ENCODE results near the gene QARS1.

QARS1 gene

DNA sequence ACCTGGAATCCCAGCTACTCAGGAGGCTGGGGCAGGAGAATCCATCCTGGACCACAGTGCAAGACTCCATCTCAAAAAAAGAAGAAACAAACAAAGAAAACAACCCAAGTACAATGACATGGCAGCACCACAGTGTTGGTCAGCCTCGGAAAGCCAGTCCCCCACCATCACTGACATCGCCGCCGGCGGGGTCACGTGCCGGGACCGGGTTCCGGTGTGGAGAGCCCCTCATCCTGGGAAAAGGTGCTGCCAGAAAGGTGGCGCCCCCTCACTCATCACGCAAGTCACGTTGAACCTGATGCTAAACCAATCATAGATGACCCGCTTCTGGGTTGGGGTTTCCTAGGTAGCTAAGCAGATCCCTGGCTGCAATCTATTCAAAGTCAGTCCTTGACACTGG is 28.4 kb downstream of the QARS1 start:
- H3K9me2 ChIP-seq (replicated peaks; ENCODE audit: low read depth, low read length): no peaks in the 10 kb centered on the region
- peaks cover 72% of the 10 kb centered on the region for H3K36me3 ChIP-seq (ENCODE audit: insufficient read depth, low read length)
- no peaks in the 10 kb centered on the region for H3K4me1 ChIP-seq (ENCODE audit: insufficient read depth, low read length, poor library complexity, severe bottlenecking)
- no peak overlapping the region for H3K4me3 ChIP-seq (ENCODE audit: low read length, poor library complexity, severe bottlenecking)
- H3K27me3 ChIP-seq (ENCODE audit: insufficient read depth, low read length, poor library complexity, severe bottlenecking): no peaks in the 10 kb centered on the region
- no peak overlapping the region for H3K4me2 ChIP-seq (ENCODE audit: low read depth, low read length, poor library complexity, severe bottlenecking)
- H2AFZ ChIP-seq (ENCODE audit: low read length): no peak overlapping the region
- peaks cover 17% of the 10 kb centered on the region for H4K20me1 ChIP-seq (ENCODE audit: insufficient read depth, low read length, poor library complexity, severe bottlenecking)
- no peak for TF ChIP-seq EZH2phosphoT487 (IDR thresholded peaks at IDR 0.05; ENCODE audit: borderline replicate concordance)
- TF ChIP-seq, protein P1, sequence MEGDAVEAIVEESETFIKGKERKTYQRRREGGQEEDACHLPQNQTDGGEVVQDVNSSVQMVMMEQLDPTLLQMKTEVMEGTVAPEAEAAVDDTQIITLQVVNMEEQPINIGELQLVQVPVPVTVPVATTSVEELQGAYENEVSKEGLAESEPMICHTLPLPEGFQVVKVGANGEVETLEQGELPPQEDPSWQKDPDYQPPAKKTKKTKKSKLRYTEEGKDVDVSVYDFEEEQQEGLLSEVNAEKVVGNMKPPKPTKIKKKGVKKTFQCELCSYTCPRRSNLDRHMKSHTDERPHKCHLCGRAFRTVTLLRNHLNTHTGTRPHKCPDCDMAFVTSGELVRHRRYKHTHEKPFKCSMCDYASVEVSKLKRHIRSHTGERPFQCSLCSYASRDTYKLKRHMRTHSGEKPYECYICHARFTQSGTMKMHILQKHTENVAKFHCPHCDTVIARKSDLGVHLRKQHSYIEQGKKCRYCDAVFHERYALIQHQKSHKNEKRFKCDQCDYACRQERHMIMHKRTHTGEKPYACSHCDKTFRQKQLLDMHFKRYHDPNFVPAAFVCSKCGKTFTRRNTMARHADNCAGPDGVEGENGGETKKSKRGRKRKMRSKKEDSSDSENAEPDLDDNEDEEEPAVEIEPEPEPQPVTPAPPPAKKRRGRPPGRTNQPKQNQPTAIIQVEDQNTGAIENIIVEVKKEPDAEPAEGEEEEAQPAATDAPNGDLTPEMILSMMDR (conservative IDR thresholded peaks at IDR 0.05; ENCODE audit: low read length): no peak
- H3K9ac ChIP-seq (ENCODE audit: low read depth, low read length, poor library complexity, severe bottlenecking): no peak overlapping the region
- H3K9me3 ChIP-seq (ENCODE audit: insufficient read depth, low read depth, low read length): no peaks in the 10 kb centered on the region
- peaks cover 34% of the 10 kb centered on the region for H3K79me2 ChIP-seq (ENCODE audit: insufficient read depth, low read length)
- no peaks in the 10 kb centered on the region for H3F3A ChIP-seq (ENCODE audit: low read depth)

DNA sequence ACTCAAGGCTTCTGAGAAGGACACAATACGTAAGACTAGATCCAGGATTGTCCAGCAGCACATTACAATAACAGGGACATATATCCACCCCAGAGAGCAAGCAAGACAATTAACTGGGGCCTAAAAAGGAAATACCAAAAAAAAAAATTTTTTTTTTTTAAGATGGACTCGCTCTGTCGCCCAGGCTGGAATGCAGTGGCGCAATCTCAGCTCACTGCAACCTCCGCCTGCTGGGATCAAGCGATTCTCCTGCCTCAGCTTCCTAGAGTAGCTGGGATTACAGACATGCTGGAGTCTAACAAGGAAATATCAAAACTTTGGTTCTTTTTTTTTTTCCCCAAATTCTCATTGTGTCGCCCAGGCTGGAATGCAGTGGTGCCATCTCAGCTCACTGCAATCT is 46.5 kb downstream of the QARS1 start:
- Histone ChIP-seq H3K9me3 (ENCODE audit: insufficient read depth, low read depth, low read length) (no peaks in the 10 kb centered on the region), H3K27me3 (ENCODE audit: insufficient read depth, low read length, poor library complexity, severe bottlenecking) (no peaks in the 10 kb centered on the region), H3K4me2 (ENCODE audit: low read depth, low read length, poor library complexity, severe bottlenecking) (no peak overlapping the region), H3K79me2 (ENCODE audit: insufficient read depth, low read length) (no peaks in the 10 kb centered on the region), H3K4me3 (ENCODE audit: low read length, poor library complexity, severe bottlenecking) (no peak overlapping the region), H4K20me1 (ENCODE audit: insufficient read depth, low read length, poor library complexity, severe bottlenecking) (peaks cover 3% of the 10 kb centered on the region), H3K9me2 (replicated peaks; ENCODE audit: low read depth, low read length) (no peaks in the 10 kb centered on the region), H3K9ac (ENCODE audit: low read depth, low read length, poor library complexity, severe bottlenecking) (no peak overlapping the region), H3K4me1 (ENCODE audit: insufficient read depth, low read length, poor library complexity, severe bottlenecking) (no peaks in the 10 kb centered on the region), H3K36me3 (ENCODE audit: insufficient read depth, low read length) (peaks cover 60% of the 10 kb centered on the region), H2AFZ (ENCODE audit: low read length) (no peak overlapping the region), H3F3A (ENCODE audit: low read depth) (no peaks in the 10 kb centered on the region)
- TF ChIP-seq, protein P1 (conservative IDR thresholded peaks at IDR 0.05; ENCODE audit: low read length): no peak
- TF ChIP-seq EZH2phosphoT487 (IDR thresholded peaks at IDR 0.05; ENCODE audit: borderline replicate concordance): no peak

DNA sequence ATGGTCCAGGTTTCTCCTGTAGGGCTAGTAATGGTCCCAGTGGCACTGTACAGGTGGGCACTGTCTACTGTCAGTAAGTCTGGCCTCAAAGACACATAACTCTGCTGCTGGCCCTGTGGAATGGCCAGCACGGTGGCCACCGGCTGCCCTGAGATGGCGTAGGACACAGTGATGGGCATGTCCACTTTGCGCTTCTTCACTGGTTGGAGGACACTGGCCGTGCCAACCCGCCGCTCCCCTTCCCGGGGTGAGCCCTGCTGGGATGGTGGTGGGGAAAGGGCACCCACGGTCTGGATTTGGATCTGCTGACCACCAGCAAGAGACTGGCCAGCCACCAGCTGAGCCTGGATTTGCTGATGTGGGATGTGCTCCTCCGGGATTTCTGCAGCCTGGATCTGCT is 47.3 kb downstream of the QARS1 start:
- TF ChIP-seq, protein P1 (conservative IDR thresholded peaks at IDR 0.05; ENCODE audit: low read length): no peak
- no peak for TF ChIP-seq EZH2phosphoT487 (IDR thresholded peaks at IDR 0.05; ENCODE audit: borderline replicate concordance)
- Histone ChIP-seq H3K9me2 (replicated peaks; ENCODE audit: low read depth, low read length) (no peaks in the 10 kb centered on the region), H3K36me3 (ENCODE audit: insufficient read depth, low read length) (peaks cover 63% of the 10 kb centered on the region), H2AFZ (ENCODE audit: low read length) (no peak overlapping the region), H3K9me3 (ENCODE audit: insufficient read depth, low read depth, low read length) (no peaks in the 10 kb centered on the region), H3K9ac (ENCODE audit: low read depth, low read length, poor library complexity, severe bottlenecking) (no peak overlapping the region), H3F3A (ENCODE audit: low read depth) (no peaks in the 10 kb centered on the region), H3K4me3 (ENCODE audit: low read length, poor library complexity, severe bottlenecking) (no peak overlapping the region), H4K20me1 (ENCODE audit: insufficient read depth, low read length, poor library complexity, severe bottlenecking) (peaks cover 3% of the 10 kb centered on the region), H3K27me3 (ENCODE audit: insufficient read depth, low read length, poor library complexity, severe bottlenecking) (no peaks in the 10 kb centered on the region), H3K79me2 (ENCODE audit: insufficient read depth, low read length) (no peaks in the 10 kb centered on the region), H3K4me2 (ENCODE audit: low read depth, low read length, poor library complexity, severe bottlenecking) (no peak overlapping the region), H3K4me1 (ENCODE audit: insufficient read depth, low read length, poor library complexity, severe bottlenecking) (no peaks in the 10 kb centered on the region)

Measured in Loucy (cell line).